ENCODE data around the gene WDFY2.

- TF ChIP-seq, protein P1, sequence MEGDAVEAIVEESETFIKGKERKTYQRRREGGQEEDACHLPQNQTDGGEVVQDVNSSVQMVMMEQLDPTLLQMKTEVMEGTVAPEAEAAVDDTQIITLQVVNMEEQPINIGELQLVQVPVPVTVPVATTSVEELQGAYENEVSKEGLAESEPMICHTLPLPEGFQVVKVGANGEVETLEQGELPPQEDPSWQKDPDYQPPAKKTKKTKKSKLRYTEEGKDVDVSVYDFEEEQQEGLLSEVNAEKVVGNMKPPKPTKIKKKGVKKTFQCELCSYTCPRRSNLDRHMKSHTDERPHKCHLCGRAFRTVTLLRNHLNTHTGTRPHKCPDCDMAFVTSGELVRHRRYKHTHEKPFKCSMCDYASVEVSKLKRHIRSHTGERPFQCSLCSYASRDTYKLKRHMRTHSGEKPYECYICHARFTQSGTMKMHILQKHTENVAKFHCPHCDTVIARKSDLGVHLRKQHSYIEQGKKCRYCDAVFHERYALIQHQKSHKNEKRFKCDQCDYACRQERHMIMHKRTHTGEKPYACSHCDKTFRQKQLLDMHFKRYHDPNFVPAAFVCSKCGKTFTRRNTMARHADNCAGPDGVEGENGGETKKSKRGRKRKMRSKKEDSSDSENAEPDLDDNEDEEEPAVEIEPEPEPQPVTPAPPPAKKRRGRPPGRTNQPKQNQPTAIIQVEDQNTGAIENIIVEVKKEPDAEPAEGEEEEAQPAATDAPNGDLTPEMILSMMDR (IDR thresholded peaks at IDR 0.05): no peak
- TF ChIP-seq EP300 (IDR thresholded peaks at IDR 0.05) (no peak), POLR2A (IDR thresholded peaks at IDR 0.05) (no peak), POLR2AphosphoS5 (IDR thresholded peaks at IDR 0.05) (no peak)
Measured at GRCh38 chr13:51673165-51673564, 88.9 kb downstream of the WDFY2 start.

Data from upper lobe of left lung (tissue), 4 donors.